DOHH2 (cell line): ENCODE measurements around the gene CAPZA1.

ENCODE experiments used
- H3F3A ChIP-seq: fragments of 200-600 bp; sonication (generic), shearing (Covaris generic); 2 replicates; pipeline ENCODE4 v1.6.0; 2016; ENCODE audit warnings: antibody characterized with exemption, mild to moderate bottlenecking; ENCODE audit not compliant: control insufficient read depth, insufficient read depth
- H3K27ac ChIP-seq: fragments of 200-600 bp; sonication (generic); 2 replicates; pipeline ENCODE4 v1.5.1; 2014; ENCODE audit warnings: low read depth, mild to moderate bottlenecking, low read length, moderate library complexity
- H3K27me3 ChIP-seq: fragments of 200-600 bp; sonication (generic); 2 replicates; pipeline ENCODE4 v1.6.1; 2014; ENCODE audit warnings: mild to moderate bottlenecking, low read length, mixed read lengths; ENCODE audit not compliant: control insufficient read depth
- H3K36me3 ChIP-seq: fragments of 200-600 bp; sonication (generic); 2 replicates; pipeline ENCODE4 v1.6.1; 2014; ENCODE audit warnings: mild to moderate bottlenecking, low read length, moderate library complexity, mixed read lengths; ENCODE audit not compliant: control insufficient read depth
- H3K4me1 ChIP-seq: fragments of 200-600 bp; sonication (generic); 2 replicates; pipeline ENCODE4 v1.6.1; 2014; ENCODE audit warnings: mild to moderate bottlenecking, low read length, mixed read lengths; ENCODE audit not compliant: control insufficient read depth
- H3K4me2 ChIP-seq: fragments of 200-600 bp; sonication (generic); 2 replicates; pipeline ENCODE4 v1.6.0; 2014; ENCODE audit warnings: mild to moderate bottlenecking, low read length, moderate library complexity
- H3K4me3 ChIP-seq: fragments of 200-600 bp; sonication (generic); 2 replicates; pipeline ENCODE4 v1.5.1; 2014; ENCODE audit warnings: mild to moderate bottlenecking, low read length, mixed read lengths
- H3K79me2 ChIP-seq: fragments of 200-600 bp; sonication (generic); 2 replicates; pipeline ENCODE4 v1.6.1; 2014; ENCODE audit warnings: mild to moderate bottlenecking, low read length, mixed read lengths; ENCODE audit not compliant: control insufficient read depth
- H3K9me2 ChIP-seq: fragments of 200-600 bp; sonication (generic); replicated peaks from 2 replicates; pipeline ENCODE4 v1.6.1; 2014; ENCODE audit warnings: mild to moderate bottlenecking, low read length, mixed read lengths; ENCODE audit not compliant: control insufficient read depth
- H3K9me3 ChIP-seq: fragments of 200-600 bp; sonication (generic); 2 replicates; pipeline ENCODE4 v1.6.1; 2014; ENCODE audit warnings: antibody characterized with exemption, low read length, mixed read lengths; ENCODE audit not compliant: control insufficient read depth, insufficient read depth
- H4K20me1 ChIP-seq: fragments of 200-600 bp; sonication (generic); 2 replicates; pipeline ENCODE4 v1.6.0; 2014; ENCODE audit warnings: low read depth, mild to moderate bottlenecking, antibody characterized with exemption, low read length, moderate library complexity; ENCODE audit not compliant: control insufficient read depth, insufficient read depth
- EZH2phosphoT487 ChIP-seq: fragments of 200-600 bp; sonication (generic); IDR thresholded peaks from 2 replicates; pipeline ENCODE4 v1.6.1; 2017; ENCODE audit warnings: borderline replicate concordance, mild to moderate bottlenecking, antibody characterized with exemption, low read length, moderate library complexity, mixed read lengths
- TF ChIP-seq, protein P1 (sequence below): fragments of 200-600 bp; sonication (generic); IDR thresholded peaks from one replicate; pipeline ENCODE4 v1.5.1; 2014; ENCODE audit warnings: antibody characterized with exemption, mild to moderate bottlenecking, low read depth, low read length; ENCODE audit not compliant: poor library complexity, severe bottlenecking

The CAPZA1 gene

DNA sequence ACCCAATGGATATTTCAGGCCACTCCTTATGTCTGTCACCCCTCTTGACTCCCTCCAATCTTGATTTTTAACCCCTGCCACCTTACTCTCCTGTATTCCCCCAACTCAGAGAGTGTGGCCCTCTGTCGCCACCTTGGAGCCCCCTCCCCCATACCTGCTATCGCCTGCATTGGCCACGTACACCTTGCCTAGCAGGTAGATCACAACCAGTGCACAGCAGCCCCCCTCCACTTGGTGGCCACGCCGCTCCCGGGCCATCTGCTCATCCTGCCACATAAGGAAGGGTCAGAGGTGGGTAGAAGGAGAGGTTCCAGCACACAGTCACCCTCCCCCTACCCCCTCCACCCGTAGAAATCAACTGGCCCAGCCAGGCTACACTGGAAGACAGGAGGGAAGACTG is 92.6 kb downstream of the CAPZA1 start:
- Histone ChIP-seq H3K9me2 (no peaks in the 10 kb centered on the region), H3K4me1 (peaks cover 39% of the 10 kb centered on the region), H3K36me3 (no peaks in the 10 kb centered on the region), H3K4me3 (no peak overlapping the region), H3K79me2 (no peaks in the 10 kb centered on the region), H3K27me3 (peaks cover 11% of the 10 kb centered on the region), H3K27ac (no peak overlapping the region), H3K4me2 (no peak overlapping the region), H3F3A (0 out of 2 replicates have a peak, but pooled peaks cover 2% of the 10 kb centered on the region), H4K20me1 (0 out of 2 replicates have a peak, but pooled peaks cover 4% of the 10 kb centered on the region), H3K9me3 (no peaks in the 10 kb centered on the region)
- no peak for TF ChIP-seq EZH2phosphoT487
- TF ChIP-seq, protein P1, sequence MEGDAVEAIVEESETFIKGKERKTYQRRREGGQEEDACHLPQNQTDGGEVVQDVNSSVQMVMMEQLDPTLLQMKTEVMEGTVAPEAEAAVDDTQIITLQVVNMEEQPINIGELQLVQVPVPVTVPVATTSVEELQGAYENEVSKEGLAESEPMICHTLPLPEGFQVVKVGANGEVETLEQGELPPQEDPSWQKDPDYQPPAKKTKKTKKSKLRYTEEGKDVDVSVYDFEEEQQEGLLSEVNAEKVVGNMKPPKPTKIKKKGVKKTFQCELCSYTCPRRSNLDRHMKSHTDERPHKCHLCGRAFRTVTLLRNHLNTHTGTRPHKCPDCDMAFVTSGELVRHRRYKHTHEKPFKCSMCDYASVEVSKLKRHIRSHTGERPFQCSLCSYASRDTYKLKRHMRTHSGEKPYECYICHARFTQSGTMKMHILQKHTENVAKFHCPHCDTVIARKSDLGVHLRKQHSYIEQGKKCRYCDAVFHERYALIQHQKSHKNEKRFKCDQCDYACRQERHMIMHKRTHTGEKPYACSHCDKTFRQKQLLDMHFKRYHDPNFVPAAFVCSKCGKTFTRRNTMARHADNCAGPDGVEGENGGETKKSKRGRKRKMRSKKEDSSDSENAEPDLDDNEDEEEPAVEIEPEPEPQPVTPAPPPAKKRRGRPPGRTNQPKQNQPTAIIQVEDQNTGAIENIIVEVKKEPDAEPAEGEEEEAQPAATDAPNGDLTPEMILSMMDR, result no peak

DNA sequence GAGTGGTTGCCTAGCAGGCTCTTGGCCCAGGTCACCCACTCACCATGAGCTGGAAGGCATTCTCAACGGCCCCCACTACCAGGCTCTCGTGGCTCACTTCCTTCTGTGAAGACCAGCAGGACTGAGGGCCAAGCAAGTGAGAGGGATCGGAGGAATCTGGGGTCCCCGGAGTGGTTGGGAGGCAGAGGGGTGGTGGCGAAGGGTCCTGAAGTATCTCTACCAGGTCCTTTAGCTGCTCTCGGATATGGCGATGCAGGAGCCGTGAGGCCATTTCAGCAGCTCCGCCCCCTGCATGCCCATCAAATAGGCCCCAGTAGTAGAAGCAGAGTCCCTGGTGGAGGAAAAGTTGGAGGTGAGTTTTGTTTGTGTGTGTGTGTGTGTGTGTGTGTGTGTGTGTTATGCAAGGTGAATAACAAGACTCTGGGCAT is 93.1 kb downstream of the CAPZA1 start:
- Histone ChIP-seq H3K79me2 (no peaks in the 10 kb centered on the region), H3K27ac (no peak overlapping the region), H3K4me1 (peaks cover 38% of the 10 kb centered on the region), H4K20me1 (0 out of 2 replicates have a peak, but pooled peaks cover 4% of the 10 kb centered on the region), H3F3A (0 out of 2 replicates have a peak, but pooled peaks cover 2% of the 10 kb centered on the region), H3K36me3 (no peaks in the 10 kb centered on the region), H3K9me2 (no peaks in the 10 kb centered on the region), H3K4me3 (no peak overlapping the region), H3K4me2 (no peak overlapping the region), H3K27me3 (peaks cover 14% of the 10 kb centered on the region), H3K9me3 (no peaks in the 10 kb centered on the region)
- TF ChIP-seq, protein P1, result no peak
- no peak for TF ChIP-seq EZH2phosphoT487

DNA sequence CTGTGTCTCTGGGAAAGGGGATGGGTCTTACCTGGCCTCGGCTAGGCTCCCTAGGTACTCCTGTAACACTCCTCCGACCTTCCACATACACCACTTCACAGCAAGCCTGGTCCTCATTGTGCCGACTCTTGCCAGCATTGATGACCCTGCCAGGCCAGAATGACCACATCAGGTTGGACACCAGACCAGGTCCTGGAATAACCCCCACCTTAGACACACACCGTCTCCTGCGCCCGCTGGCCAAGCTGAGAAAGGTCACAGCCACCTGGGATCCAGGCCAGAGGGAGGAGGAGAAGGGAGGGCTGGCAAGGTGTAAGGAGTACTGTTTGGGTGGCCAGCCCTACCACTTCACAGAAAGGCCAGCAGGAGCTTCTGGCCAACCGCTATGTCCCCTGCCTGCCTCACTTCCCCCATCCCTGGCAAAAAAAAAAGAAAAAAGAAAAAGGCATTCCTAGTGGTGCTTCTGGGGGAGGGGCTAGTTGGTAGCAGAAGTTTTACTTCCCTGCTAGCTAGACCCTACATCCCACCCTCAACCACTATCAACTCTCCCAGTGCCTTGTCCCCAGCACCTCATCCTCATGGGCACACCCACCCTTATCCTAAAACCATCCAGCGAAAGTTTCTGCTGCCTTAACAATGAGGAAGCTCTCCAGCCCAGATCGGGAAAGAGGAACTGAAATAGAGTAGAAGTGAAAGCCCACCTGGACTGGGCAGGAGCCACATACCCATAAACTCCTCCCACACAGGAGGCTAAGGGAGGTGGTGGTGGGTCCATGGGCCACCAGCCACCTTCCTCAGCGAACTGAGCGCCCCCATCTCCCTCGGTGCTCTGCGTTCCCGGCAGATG is 94.1 kb downstream of the CAPZA1 start:
- Histone ChIP-seq H3K9me2 (no peaks in the 10 kb centered on the region), H3K27ac (no peak overlapping the region), H4K20me1 (0 out of 2 replicates have a peak, but pooled peaks cover 4% of the 10 kb centered on the region), H3K4me1 (peaks cover 40% of the 10 kb centered on the region), H3K4me3 (peak overlapping the region; percentile 75), H3K9me3 (no peaks in the 10 kb centered on the region), H3K27me3 (peaks cover 13% of the 10 kb centered on the region), H3K4me2 (peak overlapping the region; percentile 92), H3F3A (0 out of 2 replicates have a peak, but pooled peaks cover 2% of the 10 kb centered on the region), H3K36me3 (no peaks in the 10 kb centered on the region), H3K79me2 (no peaks in the 10 kb centered on the region)
- TF ChIP-seq, protein P1, result no peak
- no peak for TF ChIP-seq EZH2phosphoT487
